GM18508 (cell line): ENCODE results near the gene RAB14.
A peak's percentile ranks its signal among the peaks of the same experiment; 100 is the strongest.

ENCODE experiments used
- ATAC-seq: cut with Tn5 transposase; IDR thresholded peaks from one replicate; pipeline ENCODE4 v1.9.1; 2021; ENCODE audit warnings: moderate number of reproducible peaks; ENCODE audit not compliant: insufficient read depth, unreplicated experiment

The RAB14 gene

GRCh38 chr9:121201738-121202533 lies at the start of gene RAB14:
Gene RAB14 (minus strand): TSS chr9:121201869. CDS start chr9:121193412, 8,457 bp downstream.
- peak; percentile 62 for ATAC-seq

- ATAC-seq = no peak
These were observed 47.9 kb upstream of the RAB14 start for GRCh38 chr9:121249563-121249962.

DNA sequence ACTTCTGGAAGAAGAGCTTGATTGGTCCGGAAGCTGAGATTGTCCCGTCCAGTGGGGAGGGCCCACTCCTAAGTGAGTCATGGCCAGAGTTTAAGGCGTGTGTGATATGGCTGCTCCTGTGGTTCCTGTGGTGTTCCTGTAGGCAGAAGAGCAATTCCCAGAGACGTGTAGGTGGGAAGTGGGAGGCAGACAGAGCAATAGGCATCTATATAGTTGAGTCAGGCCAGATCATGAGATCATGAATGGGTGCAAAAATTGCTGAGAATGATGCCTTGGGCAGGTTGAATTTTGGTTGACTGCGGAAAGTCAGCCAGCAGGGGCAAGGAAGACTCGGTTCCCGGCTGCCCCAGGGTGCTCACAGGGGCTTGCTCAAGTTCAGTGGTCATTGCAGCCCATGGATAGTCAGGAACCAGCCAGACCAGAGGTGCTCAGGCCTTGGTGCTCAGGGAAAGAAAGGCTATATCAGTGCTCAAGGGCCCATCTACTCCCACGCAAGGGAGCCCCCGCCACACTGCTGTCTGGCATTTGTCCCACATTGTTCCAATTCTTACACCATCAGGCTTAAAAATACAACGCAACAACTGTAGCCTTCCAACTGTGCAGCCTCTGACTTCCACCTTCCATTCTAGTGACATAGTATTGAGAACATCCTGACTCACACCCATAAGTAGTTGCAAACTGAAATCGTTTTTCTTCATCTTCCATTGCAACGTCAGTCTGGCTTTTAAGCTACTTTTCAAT lies 45.3 kb upstream of the RAB14 start:
- ATAC-seq = no peak

- ATAC-seq = no peak
These were observed 41.3 kb upstream of the RAB14 start for GRCh38 chr9:121242959-121243346.

DNA sequence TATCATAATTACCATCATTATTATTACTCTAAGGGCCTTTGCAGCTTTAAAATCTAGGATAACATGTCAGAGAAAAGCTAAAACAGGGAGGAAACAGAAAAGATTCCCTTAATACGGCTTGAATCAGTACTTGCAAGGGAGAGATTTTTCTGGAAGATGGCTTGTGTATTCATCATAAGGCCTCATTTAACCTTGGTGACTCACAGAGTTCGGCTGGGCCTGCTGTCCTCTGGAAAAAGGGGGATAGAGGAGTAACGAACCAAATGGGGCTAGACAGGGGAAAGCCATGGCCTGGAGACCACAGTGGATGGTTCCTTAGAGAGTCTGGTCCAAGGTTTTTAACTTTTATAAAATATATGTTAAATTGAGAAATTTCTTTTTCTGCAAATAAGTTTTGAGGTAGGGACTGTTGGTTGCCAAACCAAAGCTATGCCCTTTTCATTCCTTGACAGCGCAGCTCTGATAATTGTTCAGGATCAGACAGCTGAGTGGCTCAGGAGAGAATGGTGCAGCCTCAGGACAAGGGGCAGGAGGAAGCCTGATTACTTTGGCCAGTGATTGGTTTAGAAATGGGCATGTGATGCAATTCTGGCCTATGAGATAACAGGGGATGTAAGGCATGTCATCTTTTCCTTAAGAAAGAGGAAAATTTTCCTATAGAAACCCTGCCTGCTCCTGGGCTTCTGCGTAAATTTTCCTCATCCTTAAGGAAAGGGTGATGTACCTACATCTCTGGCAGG lies 40.7 kb upstream of the RAB14 start:
- no peak for ATAC-seq

DNA sequence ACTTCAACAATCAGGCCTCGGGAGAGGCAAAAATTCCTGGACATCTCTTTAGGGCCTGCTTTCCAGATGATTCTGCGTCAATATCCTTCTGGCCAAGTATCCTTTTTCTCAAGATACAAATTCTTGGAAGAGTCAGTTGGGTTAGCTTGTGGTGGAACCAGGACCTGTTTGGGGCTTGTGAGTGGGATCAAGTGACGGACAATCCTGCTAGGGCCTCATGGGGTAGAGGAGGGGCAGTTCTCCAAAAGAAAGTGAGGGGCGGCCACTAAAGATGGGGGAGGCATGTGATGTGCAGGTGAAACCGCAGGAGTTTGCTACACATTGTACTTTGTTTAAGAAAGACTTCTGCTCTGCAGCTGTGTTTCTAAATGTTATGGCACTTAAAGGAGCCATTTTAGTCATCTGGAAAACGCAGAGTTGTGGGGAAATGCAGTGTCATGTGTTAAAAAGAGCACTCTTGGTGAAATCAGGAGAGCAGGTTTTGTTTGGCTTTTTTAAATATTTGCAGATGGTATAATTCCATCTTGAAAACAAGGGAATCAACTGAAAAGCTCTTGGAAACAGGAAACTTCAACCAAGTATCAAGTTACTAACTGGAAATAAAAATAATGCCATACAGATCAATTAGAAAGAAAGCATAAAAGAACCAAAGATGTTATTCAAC lies 38.9 kb upstream of the RAB14 start:
- ATAC-seq = no peak

GRCh38 chr9:121239851-121240250 lies 38.2 kb upstream of the RAB14 start:
- ATAC-seq = no peak

GRCh38 chr9:121239071-121239470 lies 37.4 kb upstream of the RAB14 start:
- ATAC-seq = no peak

GRCh38 chr9:121237916-121238315 lies 36.2 kb upstream of the RAB14 start:
- ATAC-seq = no peak

- ATAC-seq = no peak
These were observed 33.8 kb upstream of the RAB14 start for GRCh38 chr9:121235512-121235911.

DNA sequence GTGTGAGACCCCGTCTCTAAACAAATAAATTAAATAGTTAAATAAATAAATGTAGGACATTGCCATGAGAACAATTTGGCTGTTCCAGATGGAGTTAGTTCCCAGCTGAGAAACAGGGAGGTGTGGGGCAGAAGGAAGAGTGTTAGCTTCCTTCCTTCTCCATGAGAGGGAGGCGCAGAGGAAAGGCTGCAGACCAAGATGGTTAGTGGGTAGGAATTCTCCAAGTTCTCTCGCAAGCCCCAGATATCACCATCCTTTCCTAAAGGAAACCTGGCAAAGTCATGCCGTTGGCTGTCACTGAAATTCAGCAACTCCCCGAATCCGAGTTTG lies 33.1 kb upstream of the RAB14 start:
- no peak for ATAC-seq

DNA sequence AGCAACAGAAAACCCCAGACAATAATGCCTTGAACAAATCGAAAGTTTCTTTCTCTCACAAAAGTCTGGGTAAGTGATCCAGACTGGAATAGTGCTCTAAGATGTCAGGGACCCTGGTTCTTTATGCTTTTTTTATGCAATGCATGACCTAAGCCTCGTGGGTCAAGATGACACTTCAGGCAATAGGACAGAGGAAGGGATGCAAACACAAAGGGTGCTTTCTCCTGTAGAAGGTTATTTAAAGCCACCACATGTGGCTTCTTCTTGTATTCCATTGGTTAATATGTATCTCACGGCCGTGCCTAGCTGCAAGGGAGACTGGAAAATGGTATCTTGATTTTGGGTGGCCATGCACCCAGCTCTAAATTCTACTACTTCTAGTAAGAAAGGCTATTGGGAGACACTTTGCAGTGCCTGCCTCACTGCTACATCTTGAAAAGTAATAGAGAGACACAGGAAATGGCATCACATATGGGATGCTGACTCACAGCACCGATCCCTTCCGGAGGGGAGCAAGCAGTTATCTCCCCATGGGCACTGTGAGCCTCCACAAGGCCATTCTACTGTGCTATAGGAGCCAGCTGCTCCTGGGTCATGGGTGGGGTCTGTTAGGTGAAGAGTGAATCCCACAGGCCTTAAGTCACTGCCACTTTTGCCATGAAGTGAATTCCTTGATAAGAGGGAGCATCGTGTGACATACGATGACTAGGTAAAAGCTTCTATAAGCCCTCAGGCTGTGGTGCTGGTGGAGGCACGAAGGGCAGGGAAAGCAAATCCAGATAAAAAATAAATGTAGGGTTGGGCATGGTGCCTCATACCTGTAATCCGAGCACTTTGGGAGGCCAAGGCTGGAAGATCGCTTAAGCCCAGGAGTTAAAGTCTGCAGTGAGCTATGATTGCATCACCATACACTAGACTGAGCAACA lies 32.5 kb upstream of the RAB14 start:
- no peak for ATAC-seq

GRCh38 chr9:121232251-121232650 lies 30.6 kb upstream of the RAB14 start:
- ATAC-seq = no peak

DNA sequence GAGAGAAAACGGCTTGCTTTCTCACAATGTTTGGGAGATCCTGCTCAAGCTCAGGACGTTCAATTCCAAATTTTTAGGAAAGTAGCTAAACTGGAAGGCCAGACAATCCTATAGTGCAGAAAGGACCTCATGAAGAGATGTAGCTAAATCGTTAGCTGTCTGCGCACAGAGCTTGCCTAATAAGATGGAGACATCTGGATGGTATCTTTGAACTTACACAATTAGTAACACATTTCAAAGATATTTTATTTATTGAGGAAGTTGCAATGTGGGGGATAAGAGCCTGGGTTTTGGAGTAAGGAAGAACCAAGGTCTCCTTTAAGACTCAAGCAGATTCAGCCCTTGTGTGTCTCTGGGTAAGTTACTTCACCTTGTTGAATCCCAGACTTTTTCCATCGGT lies 28.6 kb upstream of the RAB14 start:
- ATAC-seq = no peak

DNA sequence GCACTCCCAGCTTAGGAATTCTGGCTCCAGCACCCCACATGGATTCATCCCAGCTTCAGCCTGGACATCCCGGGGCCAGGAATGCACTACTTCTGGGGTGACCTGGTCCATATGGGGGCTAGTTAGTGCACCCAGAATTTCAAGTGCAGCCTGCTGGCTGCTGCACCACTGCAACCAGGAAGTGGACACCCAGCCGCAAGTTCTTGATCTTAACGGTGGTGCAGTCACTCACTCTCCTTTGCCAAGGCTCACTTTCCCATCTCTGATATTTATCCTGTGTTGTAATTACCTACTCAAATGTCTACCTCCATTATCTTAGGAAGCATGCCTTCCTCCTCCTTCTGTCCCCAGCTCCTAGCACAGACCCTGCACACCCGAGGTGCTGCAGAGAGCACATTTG lies 26.2 kb upstream of the RAB14 start:
- ATAC-seq = no peak

DNA sequence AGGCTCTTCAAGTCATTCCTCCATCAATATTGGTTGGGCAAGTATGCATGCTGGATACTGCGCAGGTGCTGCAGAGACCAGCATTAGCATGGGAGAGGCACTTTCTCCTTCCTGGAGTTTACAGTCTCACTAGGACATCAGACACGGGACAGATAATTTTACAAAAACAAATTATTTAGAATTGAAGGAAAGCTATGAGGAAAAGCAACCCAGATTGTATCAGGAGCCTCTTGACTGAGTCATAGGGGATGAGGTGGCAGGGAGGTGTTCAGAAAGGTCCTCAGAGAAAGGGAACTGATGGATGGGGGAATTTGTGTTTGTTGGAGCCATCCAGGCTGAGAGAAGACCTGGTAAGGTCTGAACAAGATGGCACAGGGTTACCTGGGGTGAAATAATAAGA lies 24.5 kb upstream of the RAB14 start:
- no peak for ATAC-seq

DNA sequence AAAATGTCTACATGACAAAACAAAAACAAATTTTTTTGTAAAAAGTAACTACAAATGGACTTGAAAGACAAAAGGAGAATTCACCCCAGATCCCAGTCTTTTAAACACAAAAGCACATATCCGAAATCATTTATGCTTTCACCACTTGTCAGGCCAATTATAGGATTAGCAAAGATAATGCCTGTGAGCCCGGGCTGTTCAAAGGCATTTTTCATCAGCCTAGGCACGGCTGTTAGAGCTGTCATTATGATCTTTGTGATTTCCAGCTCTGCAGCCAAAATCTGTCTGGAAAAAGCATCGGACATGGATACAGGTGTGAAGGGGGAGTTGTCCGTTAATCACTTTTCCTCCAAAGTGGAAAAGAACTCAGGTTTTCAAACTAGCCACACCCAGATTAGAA lies 23.6 kb upstream of the RAB14 start:
- no peak for ATAC-seq

GRCh38 chr9:121222524-121223171 lies 21.0 kb upstream of the RAB14 start:
- ATAC-seq = no peak

GRCh38 chr9:121221664-121222055 lies 20.0 kb upstream of the RAB14 start:
- no peak for ATAC-seq
